ENCODE data around the gene CLPTM1. TPM values are rescaled to one million over a fixed set of nuclear protein-coding genes. Genes with fewer than 3 reads are reported as not detected.

CLPTM1 gene
- total RNA-seq, 1 donor from 2014 or later: 98.8 TPM

GRCh38 chr19:45040059-45040771 lies 85.0 kb downstream of the CLPTM1 start:
- H3K36me3 Mint-ChIP-seq (ENCODE audit: insufficient read depth): peaks cover 16% of the 10 kb centered on the region

GRCh38 chr19:45041125-45041524 lies 85.9 kb downstream of the CLPTM1 start:
- Mint-ChIP-seq H3K4me1 (ENCODE audit: low read depth) (peaks cover 25% of the 10 kb centered on the region), H3K9me3 (ENCODE audit: low read depth) (no peaks in the 10 kb centered on the region), H3K4me3 (ENCODE audit: low read depth) (peak overlapping the region; percentile 47), H3K36me3 (ENCODE audit: insufficient read depth) (peaks cover 22% of the 10 kb centered on the region), H3K27ac (no peak overlapping the region), H3K27me3 (no peaks in the 10 kb centered on the region)
- DNase-seq (ENCODE audit: low spot score, unreplicated experiment): no peak
- TF ChIP-seq CTCF (IDR thresholded peaks at IDR 0.05; ENCODE audit: unreplicated experiment): no peak

More at GRCh38 chr19:45040059-45040771, 85.0 kb downstream of the CLPTM1 start:
- TF ChIP-seq CTCF (IDR thresholded peaks at IDR 0.05; ENCODE audit: unreplicated experiment): no peak
- Mint-ChIP-seq H3K27ac (no peak overlapping the region), H3K27me3 (no peaks in the 10 kb centered on the region), H3K4me1 (ENCODE audit: low read depth) (peaks cover 16% of the 10 kb centered on the region), H3K4me3 (ENCODE audit: low read depth) (peak overlapping the region; percentile 91), H3K9me3 (ENCODE audit: low read depth) (no peaks in the 10 kb centered on the region)
- DNase-seq (ENCODE audit: low spot score, unreplicated experiment): no peak

Other genes with a start within 250 kb of the CLPTM1 start
- 2.9 and 3.8 TPM in 2 replicates for gene BCL3, start 206.7 kb upstream of the CLPTM1 start, total RNA-seq
- gene CBLC, start 177.5 kb upstream of the CLPTM1 start, total RNA-seq: 15.4 and 16.2 TPM in 2 replicates
- 197 and 211 TPM in 2 replicates for gene BCAM, start 146.3 kb upstream of the CLPTM1 start, total RNA-seq
- 201 and 203 TPM in 2 replicates for gene NECTIN2, start 109.1 kb upstream of the CLPTM1 start, total RNA-seq
- gene TOMM40, start 64.1 kb upstream of the CLPTM1 start, total RNA-seq: 63.0 and 67.1 TPM in 2 replicates
- gene APOE, start 49.6 kb upstream of the CLPTM1 start, total RNA-seq: 198 and 233 TPM in 2 replicates
- gene APOC1, start 40.8 kb upstream of the CLPTM1 start, total RNA-seq: 85.5 and 89.4 TPM in 2 replicates
- not detected in 2 replicates for gene APOC4, start 13.1 kb upstream of the CLPTM1 start, total RNA-seq
- not detected in 2 replicates for gene APOC2, start 9.3 kb upstream of the CLPTM1 start, total RNA-seq
- 6.2 and 6.8 TPM in 2 replicates for gene RELB, start 46.1 kb downstream of the CLPTM1 start, total RNA-seq
- gene CLASRP, start 83.7 kb downstream of the CLPTM1 start, total RNA-seq: 111 and 123 TPM in 2 replicates
- gene ZNF296, start 121.1 kb downstream of the CLPTM1 start, total RNA-seq: 1.1 and 1.3 TPM in 2 replicates
- gene GEMIN7, start 123.9 kb downstream of the CLPTM1 start, total RNA-seq: 29.8 and 39.4 TPM in 2 replicates
- 44.8 and 45.8 TPM in 2 replicates for gene PPP1R37, start 137.8 kb downstream of the CLPTM1 start, total RNA-seq
- 0.34 and 0.53 TPM in 2 replicates for gene NKPD1, start 205.6 kb downstream of the CLPTM1 start, total RNA-seq
- gene TRAPPC6A, start 222.9 kb downstream of the CLPTM1 start, total RNA-seq: 40.4 and 43.8 TPM in 2 replicates
- gene BLOC1S3, start 223.4 kb downstream of the CLPTM1 start, total RNA-seq: 8.7 and 9.1 TPM in 2 replicates

Measured in progenitor cell of endocrine pancreas (in vitro differentiated cells).